GM08714 (cell line): ENCODE results near the gene ERC2.

Source experiments
- H3K4me3 ChIP-seq: fragments of 200-500 bp; sonication (Bioruptor generic); 2 replicates; pipeline ENCODE4 v1.5.1; 2014; ENCODE audit warnings: mild to moderate bottlenecking, low read length, inconsistent platforms
- ZNF274 ChIP-seq: IDR thresholded peaks from 2 replicates; pipeline ENCODE4 v1.6.1; 2012; ENCODE audit warnings: mild to moderate bottlenecking, low read depth, low read length

The ERC2 gene

GRCh38 chr3:56365905-56366640 lies 102.2 kb downstream of the ERC2 start:
- TF ChIP-seq ZNF274 = no peak

GRCh38 chr3:56364665-56365064 lies 103.6 kb downstream of the ERC2 start:
- no peak overlapping the region for H3K4me3 ChIP-seq
- TF ChIP-seq ZNF274 = no peak

More at GRCh38 chr3:56365905-56366640, 102.2 kb downstream of the ERC2 start:
- H3K4me3 ChIP-seq = no peak overlapping the region

GRCh38 chr3:56363720-56364119 lies 104.5 kb downstream of the ERC2 start:
- no peak for TF ChIP-seq ZNF274
- no peak overlapping the region for H3K4me3 ChIP-seq

- no peak overlapping the region for H3K4me3 ChIP-seq
- TF ChIP-seq ZNF274 = no peak
Measured at GRCh38 chr3:56361731-56362130, 106.5 kb downstream of the ERC2 start.

GRCh38 chr3:56357266-56357665 lies 111.0 kb downstream of the ERC2 start:
- no peak overlapping the region for H3K4me3 ChIP-seq
- TF ChIP-seq ZNF274 = no peak

GRCh38 chr3:56356808-56357207 lies 111.5 kb downstream of the ERC2 start:
- H3K4me3 ChIP-seq = no peak overlapping the region
- no peak for TF ChIP-seq ZNF274

- TF ChIP-seq ZNF274 = no peak
- H3K4me3 ChIP-seq = no peak overlapping the region
Measured at GRCh38 chr3:56355570-56356185, 112.6 kb downstream of the ERC2 start.

- TF ChIP-seq ZNF274 = no peak
- no peak overlapping the region for H3K4me3 ChIP-seq
Measured at GRCh38 chr3:56351537-56351936, 116.7 kb downstream of the ERC2 start.

GRCh38 chr3:56347219-56347871 lies 120.9 kb downstream of the ERC2 start:
- no peak overlapping the region for H3K4me3 ChIP-seq

GRCh38 chr3:56342475-56342874 lies 125.8 kb downstream of the ERC2 start:
- no peak for TF ChIP-seq ZNF274
- H3K4me3 ChIP-seq = no peak overlapping the region

More at GRCh38 chr3:56347219-56347871, 120.9 kb downstream of the ERC2 start:
- TF ChIP-seq ZNF274 = no peak

GRCh38 chr3:56339671-56340070 lies 128.6 kb downstream of the ERC2 start:
- TF ChIP-seq ZNF274 = no peak
- H3K4me3 ChIP-seq = no peak overlapping the region

GRCh38 chr3:56339244-56339643 lies 129.0 kb downstream of the ERC2 start:
- no peak overlapping the region for H3K4me3 ChIP-seq
- TF ChIP-seq ZNF274 = no peak

- TF ChIP-seq ZNF274 = no peak
- H3K4me3 ChIP-seq = no peak overlapping the region
Measured at GRCh38 chr3:56336023-56336422, 132.2 kb downstream of the ERC2 start.

- TF ChIP-seq ZNF274 = no peak
- H3K4me3 ChIP-seq = no peak overlapping the region
Measured at GRCh38 chr3:56324473-56324872, 143.8 kb downstream of the ERC2 start.

GRCh38 chr3:56323986-56324420 lies 144.3 kb downstream of the ERC2 start:
- no peak for TF ChIP-seq ZNF274
- H3K4me3 ChIP-seq = no peak overlapping the region

GRCh38 chr3:56322862-56323261 lies 145.4 kb downstream of the ERC2 start:
- TF ChIP-seq ZNF274 = no peak
- H3K4me3 ChIP-seq = no peak overlapping the region
